Endodermal cell (in vitro differentiated cells): ENCODE measurements around the gene RCAN3. TPM values are rescaled to one million over a fixed set of nuclear protein-coding genes. Genes with fewer than 3 reads are reported as not detected.

Source experiments
- DNase-seq: peaks from one replicate; pipeline ENCODE4 v3.0.0-alpha.2; 2017
- H3K27ac ChIP-seq: 2 replicates; pipeline ENCODE4 v1.5.1; 2013; ENCODE audit warnings: mild to moderate bottlenecking, low read depth, low read length, moderate library complexity
- H3K27me3 ChIP-seq: 2 replicates; pipeline ENCODE4 v1.6.1; 2013; ENCODE audit warnings: mild to moderate bottlenecking, low read length, moderate library complexity; ENCODE audit not compliant: insufficient read depth, control insufficient read depth, poor library complexity, severe bottlenecking
- H3K36me3 ChIP-seq: 2 replicates; pipeline ENCODE4 v1.7.0; 2013; ENCODE audit warnings: mild to moderate bottlenecking, low read length, moderate library complexity; ENCODE audit not compliant: control insufficient read depth, insufficient read depth
- H3K4me1 ChIP-seq: one replicate; pipeline ENCODE4 v1.7.0; 2013; ENCODE audit warnings: low read length; ENCODE audit not compliant: control insufficient read depth, insufficient read depth
- H3K4me3 ChIP-seq: 2 replicates; pipeline ENCODE4 v1.5.1; 2013; ENCODE audit warnings: mild to moderate bottlenecking, low read length, moderate library complexity
- H3K9ac ChIP-seq: 2 replicates; pipeline ENCODE4 v1.6.1; 2013; ENCODE audit warnings: mild to moderate bottlenecking, low read length, moderate library complexity; ENCODE audit not compliant: poor library complexity, severe bottlenecking; ENCODE audit errors: extremely low read depth
- H3K9me3 ChIP-seq: 2 replicates; pipeline ENCODE4 v1.6.1; 2013; ENCODE audit warnings: mild to moderate bottlenecking, low read length, moderate library complexity; ENCODE audit not compliant: control insufficient read depth
- H3K27ac Mint-ChIP-seq: 2 replicates; pipeline ENCODE4 v1.8.0; 2020; ENCODE audit warnings: mixed read lengths
- H3K27me3 Mint-ChIP-seq: 2 replicates; pipeline ENCODE4 v1.8.0; 2021; ENCODE audit warnings: mild to moderate bottlenecking, mixed read lengths; ENCODE audit not compliant: insufficient read depth
- H3K36me3 Mint-ChIP-seq: 2 replicates; pipeline ENCODE4 v1.8.0; 2020; ENCODE audit warnings: low read depth, mixed read lengths
- H3K4me1 Mint-ChIP-seq: 2 replicates; pipeline ENCODE4 v1.8.0; 2020; ENCODE audit warnings: mixed read lengths
- H3K4me3 Mint-ChIP-seq: 2 replicates; pipeline ENCODE4 v1.8.0; 2020; ENCODE audit warnings: mild to moderate bottlenecking, moderate library complexity, mixed read lengths
- H3K9me3 Mint-ChIP-seq: 2 replicates; pipeline ENCODE4 v1.8.0; 2020; ENCODE audit warnings: mild to moderate bottlenecking, mixed read lengths
- CTCF ChIP-seq: fragments of 200-600 bp; sonication (generic); conservative IDR thresholded peaks from 2 replicates; pipeline ENCODE4 v1.5.0; 2021; ENCODE audit warnings: antibody characterized with exemption, mild to moderate bottlenecking
- whole genome bisulfite sequencing, 2 experiments: methylation state at CpG; one replicate each; pipeline versions ENCODE4 v1.1.5 to v1.1.7; 2013; ENCODE audit warnings: missing lambda C conversion rate in 2 of 2, mixed read lengths in 1 of 2; ENCODE audit not compliant: insufficient coverage in 1 of 2, insufficient read length in 1 of 2; 5-methylcytosine and 5-hydroxymethylcytosine counted together
- total RNA-seq, 2 donors: library from RNA; stranded (reverse); fragmentation: NEBNext Ultra II Directional in 1 of 2; extraction: Animal tissue kit (Norgen Biotek cat#: 25700) in 1 of 2; gene quantifications; 2 replicates in 1 of 2; 3 replicates in 1 of 2; pipeline ENCODE4 v1.2.1, GENCODE V29; 2021

Gene RCAN3
- total RNA-seq, 2 donors from 2014 or later, result 31.9 to 36.8 TPM

- Histone ChIP-seq H3K9ac (no peak overlapping the region), H3K27ac (no peak overlapping the region), H3K4me3 (no peak overlapping the region), H3K9me3 (no peaks in the 10 kb centered on the region), H3K4me1 (no peaks in the 10 kb centered on the region), H3K36me3 (no peaks in the 10 kb centered on the region), H3K27me3 (no peaks in the 10 kb centered on the region)
- no peak overlapping the region for H3K27ac Mint-ChIP-seq
- 90 to 92% methylated on average over 1 to 4 of the region's 4 CpGs for WGBS, 2 experiments
- TF ChIP-seq CTCF, result no peak
- no peaks in the 10 kb centered on the region for H3K36me3 Mint-ChIP-seq
- peaks cover 8% of the 10 kb centered on the region for H3K4me1 Mint-ChIP-seq
- H3K9me3 Mint-ChIP-seq, result no peaks in the 10 kb centered on the region
- H3K27me3 Mint-ChIP-seq, result no peaks in the 10 kb centered on the region
- no peak for DNase-seq
- H3K4me3 Mint-ChIP-seq, result no peak overlapping the region
Measured at GRCh38 chr1:24477309-24477708, 25.3 kb upstream of the RCAN3 start.

- no peaks in the 10 kb centered on the region for H3K27me3 ChIP-seq
- Mint-ChIP-seq H3K36me3 (no peaks in the 10 kb centered on the region), H3K27me3 (no peaks in the 10 kb centered on the region), H3K27ac (no peak overlapping the region), H3K4me3 (no peak overlapping the region), H3K9me3 (no peaks in the 10 kb centered on the region), H3K4me1 (peaks cover 8% of the 10 kb centered on the region)
- no peak for DNase-seq
- H3K4me3 ChIP-seq, result no peak overlapping the region
- H3K36me3 ChIP-seq, result no peaks in the 10 kb centered on the region
- WGBS, 2 experiments, result 84 to 95% methylated on average over 2 of the region's 2 CpGs
- TF ChIP-seq CTCF, result no peak
- H3K9ac ChIP-seq, result no peak overlapping the region
- no peaks in the 10 kb centered on the region for H3K9me3 ChIP-seq
- H3K27ac ChIP-seq, result no peak overlapping the region
- no peaks in the 10 kb centered on the region for H3K4me1 ChIP-seq
Measured at GRCh38 chr1:24481101-24481500, 21.5 kb upstream of the RCAN3 start.

DNA sequence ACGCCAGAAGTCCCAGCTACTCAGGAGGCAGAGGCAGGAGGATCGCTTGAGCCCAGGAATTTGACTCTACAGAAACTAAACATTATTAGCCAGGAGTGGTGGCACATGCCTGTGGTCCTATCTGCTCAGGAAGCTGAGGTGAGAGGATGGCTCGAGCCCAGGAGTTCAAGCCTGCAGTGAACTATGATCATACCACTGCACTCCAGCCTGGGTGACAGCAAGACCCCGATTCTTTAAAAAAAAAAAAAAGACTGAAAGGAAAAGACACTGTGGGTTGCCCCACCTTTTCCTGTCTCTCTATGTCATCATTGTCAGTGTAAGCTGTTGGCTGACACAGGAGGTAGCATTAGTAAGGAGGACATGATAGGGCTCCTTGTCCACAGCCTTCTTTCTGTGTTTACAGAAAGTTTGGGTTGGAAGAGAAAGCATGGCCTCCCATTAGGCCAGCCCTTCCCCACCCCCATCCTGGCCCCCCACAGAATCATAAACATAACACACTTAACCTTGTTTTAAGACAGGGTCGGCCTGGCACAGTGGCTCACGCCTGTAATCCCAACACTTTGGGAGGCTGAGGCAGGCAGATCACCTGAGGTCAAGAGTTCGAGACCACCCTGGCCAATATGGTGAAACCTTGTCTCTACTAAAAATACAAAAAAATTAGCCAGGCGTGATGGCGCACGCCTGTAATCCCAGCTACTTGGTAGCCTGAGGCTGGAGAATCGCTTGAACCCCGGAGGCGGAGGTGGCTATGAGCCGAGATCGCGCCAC lies 20.6 kb upstream of the RCAN3 start:
- Mint-ChIP-seq H3K4me1 (peaks cover 8% of the 10 kb centered on the region), H3K36me3 (no peaks in the 10 kb centered on the region), H3K4me3 (no peak overlapping the region), H3K9me3 (no peaks in the 10 kb centered on the region), H3K27ac (peak overlapping the region; percentile 58), H3K27me3 (no peaks in the 10 kb centered on the region)
- H3K27me3 ChIP-seq, result no peaks in the 10 kb centered on the region
- no peak overlapping the region for H3K4me3 ChIP-seq
- no peak overlapping the region for H3K9ac ChIP-seq
- H3K4me1 ChIP-seq, result no peaks in the 10 kb centered on the region
- no peaks in the 10 kb centered on the region for H3K9me3 ChIP-seq
- 88 to 94% methylated on average over 10 to 16 of the region's 16 CpGs for WGBS, 2 experiments
- TF ChIP-seq CTCF, result no peak
- H3K27ac ChIP-seq, result no peak overlapping the region
- no peaks in the 10 kb centered on the region for H3K36me3 ChIP-seq
- no peak for DNase-seq
